Astrocyte (in vitro differentiated cells and primary cell): ENCODE results near the gene ASAP2. TPM values are rescaled to one million over a fixed set of nuclear protein-coding genes. Genes with fewer than 3 reads are reported as not detected.
A peak's percentile ranks its signal among the peaks of the same experiment; 100 is the strongest.

Experiments
- DNase-seq: peaks from one replicate; pipeline ENCODE4 v3.0.0-alpha.2; 2010; ENCODE audit warnings: low read depth
- FAIRE-seq: peaks from 2 replicates; lab custom pipeline; 2011; peaks lifted over from hg19 to GRCh38; lab: Jason Lieb, UNC
- H2AFZ ChIP-seq: 2 replicates; pipeline ENCODE4 v1.6.0; 2012; ENCODE audit warnings: low read depth, low read length, inconsistent platforms
- H3K27ac ChIP-seq: 2 replicates; pipeline ENCODE4 v1.5.1; 2011; ENCODE audit warnings: low read depth, low read length, inconsistent platforms
- H3K27me3 ChIP-seq: 2 replicates; pipeline ENCODE4 v1.6.0; 2011; ENCODE audit warnings: low read length, inconsistent platforms; ENCODE audit not compliant: insufficient read depth
- H3K36me3 ChIP-seq: 2 replicates; pipeline ENCODE4 v1.5.1; 2011; ENCODE audit warnings: low read length, inconsistent platforms; ENCODE audit not compliant: insufficient read depth
- H3K4me1 ChIP-seq: 2 replicates; pipeline ENCODE4 v1.5.1; 2011; ENCODE audit warnings: low read length, inconsistent platforms; ENCODE audit not compliant: insufficient read depth
- H3K4me2 ChIP-seq: 2 replicates; pipeline ENCODE4 v1.6.0; 2012; ENCODE audit warnings: low read length, inconsistent platforms
- H3K4me3 ChIP-seq: 2 replicates; pipeline ENCODE4 v1.5.1; 2011; ENCODE audit warnings: low read depth, mild to moderate bottlenecking, low read length, inconsistent platforms; ENCODE audit not compliant: insufficient read depth
- H3K79me2 ChIP-seq: 2 replicates; pipeline ENCODE4 v1.6.0; 2012; ENCODE audit warnings: mild to moderate bottlenecking, low read length, inconsistent platforms; ENCODE audit not compliant: insufficient read depth
- H3K9ac ChIP-seq: 2 replicates; pipeline ENCODE4 v1.6.0; 2012; ENCODE audit warnings: mild to moderate bottlenecking, low read length, inconsistent platforms
- H3K9me3 ChIP-seq: 2 replicates; pipeline ENCODE4 v1.5.1; 2012; ENCODE audit warnings: low read depth, mild to moderate bottlenecking, low read length, inconsistent platforms; ENCODE audit not compliant: insufficient read depth
- H4K20me1 ChIP-seq: 2 replicates; pipeline ENCODE4 v1.6.0; 2012; ENCODE audit warnings: low read length, inconsistent platforms; ENCODE audit not compliant: insufficient read depth
- H3K27ac Mint-ChIP-seq: one replicate; pipeline ENCODE4 v1.8.0; 2021; ENCODE audit warnings: mild to moderate bottlenecking, mixed read lengths; ENCODE audit not compliant: unreplicated experiment
- H3K27me3 Mint-ChIP-seq: one replicate; pipeline ENCODE4 v1.8.0; 2021; ENCODE audit warnings: low read depth, mixed read lengths; ENCODE audit not compliant: unreplicated experiment
- H3K36me3 Mint-ChIP-seq: one replicate; pipeline ENCODE4 v1.8.0; 2021; ENCODE audit warnings: low read depth, mixed read lengths; ENCODE audit not compliant: unreplicated experiment
- H3K4me1 Mint-ChIP-seq: one replicate; pipeline ENCODE4 v1.8.0; 2021; ENCODE audit warnings: low read depth, mixed read lengths; ENCODE audit not compliant: unreplicated experiment
- H3K4me3 Mint-ChIP-seq: one replicate; pipeline ENCODE4 v1.8.0; 2021; ENCODE audit warnings: mild to moderate bottlenecking, moderate library complexity, mixed read lengths; ENCODE audit not compliant: unreplicated experiment
- H3K9me3 Mint-ChIP-seq: one replicate; pipeline ENCODE4 v1.8.0; 2021; ENCODE audit warnings: mild to moderate bottlenecking, mixed read lengths; ENCODE audit not compliant: unreplicated experiment
- EZH2 ChIP-seq: IDR thresholded peaks from 2 replicates; pipeline ENCODE4 v1.6.1; 2012; ENCODE audit warnings: mild to moderate bottlenecking, low read length, inconsistent platforms; ENCODE audit not compliant: insufficient read depth
- total RNA-seq: library from RNA; stranded (reverse); gene quantifications from 2 replicates; pipeline ENCODE4 v1.2.1, GENCODE V29; 2021
- TF ChIP-seq, protein P1 (sequence below): IDR thresholded peaks from 2 replicates; pipeline ENCODE4 v1.5.1; 2011; ENCODE audit warnings: low read depth, mild to moderate bottlenecking, inconsistent platforms, low read length, moderate library complexity; ENCODE audit not compliant: insufficient read depth

The ASAP2 gene
- total RNA-seq, 1 donor from 2014 or later, result 62.6 TPM

DNA sequence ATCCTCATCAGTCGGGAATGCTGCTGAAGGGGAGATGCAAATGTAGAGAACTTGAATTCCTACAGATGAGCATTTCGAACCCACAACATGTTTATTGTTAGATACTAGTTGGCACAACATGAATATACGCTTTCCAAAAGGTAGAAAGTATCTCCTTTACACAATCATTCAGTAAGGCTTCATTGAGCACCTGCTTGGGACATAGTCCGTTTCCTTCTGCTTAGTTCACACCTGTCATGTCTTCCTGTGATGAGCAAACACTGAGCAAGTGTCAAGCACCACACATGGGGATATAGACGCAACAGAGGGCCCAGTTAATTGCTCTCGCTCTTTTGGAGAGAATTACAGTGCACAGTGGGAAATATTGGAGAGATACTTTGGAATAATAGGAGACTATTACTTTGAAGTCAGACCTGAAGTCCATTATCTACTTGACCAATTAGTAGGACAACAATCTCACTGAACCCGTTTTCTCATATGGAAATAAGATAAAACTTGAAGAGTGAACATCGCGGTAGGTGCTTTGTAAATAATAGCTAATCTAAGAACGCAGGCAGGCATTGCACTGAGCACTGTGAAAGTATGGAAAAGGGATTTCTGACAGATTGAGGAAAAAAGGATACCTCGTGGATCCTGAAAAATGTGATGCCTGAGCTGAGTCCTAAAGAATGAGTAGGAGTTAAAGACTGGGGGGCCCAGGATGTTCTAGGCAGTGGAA is 218.0 kb downstream of the ASAP2 start:
- Histone ChIP-seq H3K4me3 (peak overlapping the region; percentile 85), H3K27me3 (no peaks in the 10 kb centered on the region), H3K4me2 (peak overlapping the region; percentile 93), H3K9me3 (no peaks in the 10 kb centered on the region), H3K4me1 (peaks cover 24% of the 10 kb centered on the region), H3K79me2 (peaks cover 74% of the 10 kb centered on the region), H3K27ac (peak overlapping the region; percentile 87), H4K20me1 (peaks cover 24% of the 10 kb centered on the region), H2AFZ (peak overlapping the region; percentile 90), H3K36me3 (no peaks in the 10 kb centered on the region), H3K9ac (peak overlapping the region; percentile 94)
- no peaks in the 10 kb centered on the region for H3K9me3 Mint-ChIP-seq
- no peak overlapping the region for H3K27ac Mint-ChIP-seq
- H3K36me3 Mint-ChIP-seq, result no peaks in the 10 kb centered on the region
- H3K4me1 Mint-ChIP-seq, result peaks cover 18% of the 10 kb centered on the region
- H3K27me3 Mint-ChIP-seq, result no peaks in the 10 kb centered on the region
- DNase-seq (no peak), FAIRE-seq (no peak)
- no peak overlapping the region for H3K4me3 Mint-ChIP-seq
- no peak for TF ChIP-seq EZH2
- TF ChIP-seq, protein P1, sequence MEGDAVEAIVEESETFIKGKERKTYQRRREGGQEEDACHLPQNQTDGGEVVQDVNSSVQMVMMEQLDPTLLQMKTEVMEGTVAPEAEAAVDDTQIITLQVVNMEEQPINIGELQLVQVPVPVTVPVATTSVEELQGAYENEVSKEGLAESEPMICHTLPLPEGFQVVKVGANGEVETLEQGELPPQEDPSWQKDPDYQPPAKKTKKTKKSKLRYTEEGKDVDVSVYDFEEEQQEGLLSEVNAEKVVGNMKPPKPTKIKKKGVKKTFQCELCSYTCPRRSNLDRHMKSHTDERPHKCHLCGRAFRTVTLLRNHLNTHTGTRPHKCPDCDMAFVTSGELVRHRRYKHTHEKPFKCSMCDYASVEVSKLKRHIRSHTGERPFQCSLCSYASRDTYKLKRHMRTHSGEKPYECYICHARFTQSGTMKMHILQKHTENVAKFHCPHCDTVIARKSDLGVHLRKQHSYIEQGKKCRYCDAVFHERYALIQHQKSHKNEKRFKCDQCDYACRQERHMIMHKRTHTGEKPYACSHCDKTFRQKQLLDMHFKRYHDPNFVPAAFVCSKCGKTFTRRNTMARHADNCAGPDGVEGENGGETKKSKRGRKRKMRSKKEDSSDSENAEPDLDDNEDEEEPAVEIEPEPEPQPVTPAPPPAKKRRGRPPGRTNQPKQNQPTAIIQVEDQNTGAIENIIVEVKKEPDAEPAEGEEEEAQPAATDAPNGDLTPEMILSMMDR, result no peak

DNA sequence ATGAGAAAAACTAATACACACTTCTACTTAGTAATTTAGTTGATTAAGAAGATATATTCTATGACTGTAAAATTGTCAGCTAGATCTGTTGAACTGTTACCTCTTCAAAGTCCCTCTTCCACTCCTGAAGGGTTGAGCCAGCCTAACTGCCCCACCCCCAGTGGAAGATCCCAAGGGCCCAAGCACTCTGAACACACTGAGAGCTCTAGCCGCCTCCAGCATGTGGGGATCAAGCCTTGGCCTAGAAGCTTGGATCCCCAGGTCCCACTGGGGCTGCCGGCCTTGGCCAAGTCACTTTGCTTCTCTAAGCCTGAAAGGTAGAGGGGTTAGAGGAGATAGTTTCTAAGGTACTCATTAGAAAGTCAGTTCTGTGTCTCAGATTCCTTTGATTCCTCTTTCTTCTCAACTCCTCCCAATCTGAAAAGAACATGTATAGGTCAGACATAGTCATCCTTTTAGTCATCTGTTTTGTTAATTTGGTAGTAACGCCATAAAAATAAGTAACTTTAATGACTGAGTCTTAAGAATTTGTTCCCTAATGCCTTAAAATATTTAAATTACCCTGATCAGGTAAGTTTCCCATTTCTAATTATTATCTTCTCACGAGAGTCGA is 222.5 kb downstream of the ASAP2 start:
- H3K36me3 ChIP-seq, result peaks cover 18% of the 10 kb centered on the region
- no peak for DNase-seq
- peak overlapping the region; percentile 37 for H3K27ac ChIP-seq
- TF ChIP-seq EZH2, result no peak
- TF ChIP-seq, protein P1, result no peak
- H3K4me2 ChIP-seq, result peak overlapping the region; percentile 37
- Mint-ChIP-seq H3K4me1 (peaks cover 22% of the 10 kb centered on the region), H3K27me3 (no peaks in the 10 kb centered on the region), H3K27ac (peak overlapping the region; percentile 28), H3K36me3 (peaks cover 10% of the 10 kb centered on the region), H3K9me3 (no peaks in the 10 kb centered on the region), H3K4me3 (no peak overlapping the region)
- peaks cover 33% of the 10 kb centered on the region for H3K79me2 ChIP-seq
- no peak overlapping the region for H3K4me3 ChIP-seq
- H3K27me3 ChIP-seq, result no peaks in the 10 kb centered on the region
- H3K9me3 ChIP-seq, result no peaks in the 10 kb centered on the region
- peaks cover 16% of the 10 kb centered on the region for H3K4me1 ChIP-seq
- H2AFZ ChIP-seq, result no peak overlapping the region
- no peak for FAIRE-seq
- no peaks in the 10 kb centered on the region for H4K20me1 ChIP-seq
- no peak overlapping the region for H3K9ac ChIP-seq
